ENCODE data around the gene ITIH2.

DNA sequence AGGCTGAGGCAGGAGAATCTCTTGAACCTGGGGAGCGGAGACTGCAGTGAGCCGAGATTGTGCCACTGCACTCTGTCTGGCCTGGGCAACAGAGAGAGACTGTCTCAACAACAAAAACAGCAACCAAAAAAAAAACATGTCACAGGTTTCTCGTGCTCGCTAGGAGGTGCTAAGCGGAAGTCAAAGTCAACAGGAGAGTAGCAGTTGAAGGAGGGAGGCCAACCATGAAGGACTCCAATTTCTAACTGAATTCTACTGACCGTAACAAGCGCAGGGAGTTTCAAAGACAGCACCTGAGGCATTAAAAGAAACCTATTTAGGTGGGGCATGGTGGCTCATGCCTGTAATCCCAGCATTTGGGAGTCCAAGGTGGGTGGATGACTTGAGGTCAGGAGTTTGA lies 65.3 kb downstream of the ITIH2 start:
- TF ChIP-seq, protein P1, sequence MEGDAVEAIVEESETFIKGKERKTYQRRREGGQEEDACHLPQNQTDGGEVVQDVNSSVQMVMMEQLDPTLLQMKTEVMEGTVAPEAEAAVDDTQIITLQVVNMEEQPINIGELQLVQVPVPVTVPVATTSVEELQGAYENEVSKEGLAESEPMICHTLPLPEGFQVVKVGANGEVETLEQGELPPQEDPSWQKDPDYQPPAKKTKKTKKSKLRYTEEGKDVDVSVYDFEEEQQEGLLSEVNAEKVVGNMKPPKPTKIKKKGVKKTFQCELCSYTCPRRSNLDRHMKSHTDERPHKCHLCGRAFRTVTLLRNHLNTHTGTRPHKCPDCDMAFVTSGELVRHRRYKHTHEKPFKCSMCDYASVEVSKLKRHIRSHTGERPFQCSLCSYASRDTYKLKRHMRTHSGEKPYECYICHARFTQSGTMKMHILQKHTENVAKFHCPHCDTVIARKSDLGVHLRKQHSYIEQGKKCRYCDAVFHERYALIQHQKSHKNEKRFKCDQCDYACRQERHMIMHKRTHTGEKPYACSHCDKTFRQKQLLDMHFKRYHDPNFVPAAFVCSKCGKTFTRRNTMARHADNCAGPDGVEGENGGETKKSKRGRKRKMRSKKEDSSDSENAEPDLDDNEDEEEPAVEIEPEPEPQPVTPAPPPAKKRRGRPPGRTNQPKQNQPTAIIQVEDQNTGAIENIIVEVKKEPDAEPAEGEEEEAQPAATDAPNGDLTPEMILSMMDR (conservative IDR thresholded peaks at IDR 0.05; ENCODE audit: low read length) = no peak
- no peak for TF ChIP-seq EZH2phosphoT487 (IDR thresholded peaks at IDR 0.05; ENCODE audit: borderline replicate concordance, low read depth, low read length)

All from OCI-LY7 (cell line).